Cardiac muscle cell (in vitro differentiated cells and primary cell): ENCODE results near the gene NFATC1. TPM values are rescaled to one million over a fixed set of nuclear protein-coding genes. Genes with fewer than 3 reads are reported as not detected.

Source experiments
- DNase-seq, 2 donors: peaks; one replicate each; pipeline versions ENCODE4 v3.0.0 to v3.0.0-alpha.2; 2010 to 2017; ENCODE audit warnings: low read depth in 1 of 2, low spot score in 1 of 2
- H3K27ac ChIP-seq: fragments of 200-600 bp; sonication (generic); 2 replicates; pipeline ENCODE4 v1.5.1; 2016
- H3K27me3 ChIP-seq: fragments of 200-600 bp; sonication (generic); 2 replicates; pipeline ENCODE4 v1.6.0; 2016; ENCODE audit warnings: control low read depth
- H3K36me3 ChIP-seq: fragments of 200-600 bp; sonication (generic); 2 replicates; pipeline ENCODE4 v1.5.1; 2016; ENCODE audit warnings: control low read depth
- H3K4me1 ChIP-seq: fragments of 200-600 bp; sonication (generic); 2 replicates; pipeline ENCODE4 v1.8.1; 2017; ENCODE audit warnings: low read depth, mild to moderate bottlenecking, mixed run types
- H3K4me3 ChIP-seq: fragments of 200-600 bp; sonication (generic); 2 replicates; pipeline ENCODE4 v1.5.1; 2016; ENCODE audit warnings: mild to moderate bottlenecking
- H3K9me3 ChIP-seq: fragments of 200-600 bp; sonication (generic); 2 replicates; pipeline ENCODE4 v1.5.1; 2017; ENCODE audit warnings: low read depth, mild to moderate bottlenecking, control low read depth
- CTCF ChIP-seq: IDR thresholded peaks from 2 replicates; pipeline ENCODE4 v1.5.1; 2012; ENCODE audit warnings: low read depth, mild to moderate bottlenecking, low read length
- polyA plus RNA-seq: library from polyadenylated mRNA; unstranded; fragments of >200 nt; fragmentation: Nextera tagmentation; extraction: Ambion mirVana; gene quantifications from 2 replicates; pipeline ENCODE4 v1.2.1, GENCODE V29; 2016
- total RNA-seq: library from RNA; depleted of rRNA; stranded (reverse); fragments of >200 nt; gene quantifications from 2 replicates; pipeline ENCODE4 v1.2.3, GENCODE V29; 2016

Gene NFATC1
- total and polyA plus RNA-seq, 2 experiments from 2014 or later: 10.8 to 11.7 TPM

GRCh38 chr18:79397247-79397829 lies 1.6 kb downstream of the NFATC1 start:
- no peak for DNase-seq
- Histone ChIP-seq H3K4me3 (no peak overlapping the region), H3K9me3 (no peaks in the 10 kb centered on the region), H3K36me3 (no peaks in the 10 kb centered on the region), H3K4me1 (peaks cover 3% of the 10 kb centered on the region), H3K27ac (no peak overlapping the region), H3K27me3 (peaks cover 70% of the 10 kb centered on the region)
- no peak for TF ChIP-seq CTCF

GRCh38 chr18:79397830-79398761 lies 2.4 kb downstream of the NFATC1 start:
- H3K4me1 ChIP-seq: peaks cover 3% of the 10 kb centered on the region
- H3K4me3 ChIP-seq: no peak overlapping the region
- no peaks in the 10 kb centered on the region for H3K36me3 ChIP-seq
- H3K27me3 ChIP-seq: peaks cover 63% of the 10 kb centered on the region
- H3K27ac ChIP-seq: no peak overlapping the region
- no peak for DNase-seq
- H3K9me3 ChIP-seq: no peaks in the 10 kb centered on the region
- TF ChIP-seq CTCF: no peak

- Histone ChIP-seq H3K4me3 (peak overlapping the region; percentile 98), H3K4me1 (peaks cover 3% of the 10 kb centered on the region), H3K9me3 (no peaks in the 10 kb centered on the region), H3K36me3 (no peaks in the 10 kb centered on the region), H3K27ac (no peak overlapping the region), H3K27me3 (peaks cover 49% of the 10 kb centered on the region)
- DNase-seq: peak in 1 of 2 donors; percentile 34
- no peak for TF ChIP-seq CTCF
These were observed 3.7 kb downstream of the NFATC1 start for GRCh38 chr18:79399275-79400081.

- no peak overlapping the region for H3K27ac ChIP-seq
- peaks cover 42% of the 10 kb centered on the region for H3K27me3 ChIP-seq
- H3K36me3 ChIP-seq: no peaks in the 10 kb centered on the region
- peaks cover 3% of the 10 kb centered on the region for H3K4me1 ChIP-seq
- H3K4me3 ChIP-seq: peak overlapping the region; percentile 98
- no peak for TF ChIP-seq CTCF
- peak; percentile 57 to 64 for DNase-seq
- H3K9me3 ChIP-seq: no peaks in the 10 kb centered on the region
These were observed 4.4 kb downstream of the NFATC1 start for GRCh38 chr18:79400091-79400590.
